Measurements from ENCODE around the gene PDCD10. TPM values are rescaled to one million over a fixed set of nuclear protein-coding genes. Genes with fewer than 3 reads are reported as not detected.

Gene PDCD10
- polyA plus RNA-seq, 6 donors from 2014 or later = 85.6 to 156 (median 114) TPM

GRCh38 chr3:167729591-167729990 lies 5.1 kb downstream of the PDCD10 start:
- Mint-ChIP-seq H3K27ac (peak overlapping the region in 1 of 6 donors; percentile 35), H3K9me3 (no peaks in the 10 kb centered on the region), H3K27me3 (no peaks in the 10 kb centered on the region), H3K4me1 (peaks cover 27 to 75% (median 40%) of the 10 kb centered on the region in 3 donors), H3K4me3 (peak overlapping the region in 1 of 8 donors; percentile 23), H3K36me3 (no peaks in the 10 kb centered on the region)
- ATAC-seq (ENCODE audit: low read depth in 2 of 2) = no peak
- no peak for DNase-seq

- H3K4me1 Mint-ChIP-seq = peaks cover 33 to 83% (median 40%) of the 10 kb centered on the region in 3 donors
- no peaks in the 10 kb centered on the region for H3K36me3 Mint-ChIP-seq
- no peaks in the 10 kb centered on the region for H3K27me3 Mint-ChIP-seq
- H3K27ac Mint-ChIP-seq = peak overlapping the region in 3 of 6 donors; percentile 29 to 69 (median 35)
- ATAC-seq (ENCODE audit: low read depth in 2 of 2) (no peak), DNase-seq (no peak)
- H3K9me3 Mint-ChIP-seq = no peaks in the 10 kb centered on the region
- H3K4me3 Mint-ChIP-seq = no peak overlapping the region
Observed at GRCh38 chr3:167728632-167729323, 5.9 kb downstream of the PDCD10 start.

GRCh38 chr3:167728176-167728575 lies 6.5 kb downstream of the PDCD10 start:
- Mint-ChIP-seq H3K9me3 (no peaks in the 10 kb centered on the region), H3K36me3 (no peaks in the 10 kb centered on the region), H3K4me3 (no peak overlapping the region), H3K27me3 (no peaks in the 10 kb centered on the region), H3K4me1 (peaks cover 33 to 83% (median 42%) of the 10 kb centered on the region in 3 donors), H3K27ac (no peak overlapping the region)
- DNase-seq (no peak), ATAC-seq (ENCODE audit: low read depth in 2 of 2) (no peak)

- Mint-ChIP-seq H3K9me3 (no peaks in the 10 kb centered on the region), H3K4me1 (peaks cover 37 to 69% (median 42%) of the 10 kb centered on the region in 3 donors), H3K27me3 (no peaks in the 10 kb centered on the region), H3K36me3 (peaks cover 8 to 10% of the 10 kb centered on the region in 2 donors), H3K27ac (peak overlapping the region in 3 of 6 donors; percentile 33 to 88 (median 67)), H3K4me3 (no peak overlapping the region)
- ATAC-seq (ENCODE audit: low read depth in 2 of 2) (no peak), DNase-seq (no peak)
Observed at GRCh38 chr3:167723872-167724271, 10.8 kb downstream of the PDCD10 start.

- DNase-seq = no peak
- Mint-ChIP-seq H3K4me3 (no peak overlapping the region), H3K27me3 (no peaks in the 10 kb centered on the region), H3K36me3 (peaks cover 10 to 16% of the 10 kb centered on the region in 2 donors), H3K9me3 (no peaks in the 10 kb centered on the region), H3K4me1 (peaks cover 37 to 64% (median 38%) of the 10 kb centered on the region in 3 donors), H3K27ac (peak overlapping the region in 2 of 6 donors; percentile 30 to 50)
- ATAC-seq (ENCODE audit: low read depth in 2 of 2) = no peak
Observed at GRCh38 chr3:167723025-167723512, 11.6 kb downstream of the PDCD10 start.

- Mint-ChIP-seq H3K36me3 (peaks cover 11 to 23% of the 10 kb centered on the region in 2 donors), H3K4me3 (no peak overlapping the region), H3K27ac (peak overlapping the region in 2 of 6 donors; percentile 36 to 52), H3K27me3 (no peaks in the 10 kb centered on the region), H3K4me1 (peaks cover 39 to 51% (median 39%) of the 10 kb centered on the region in 3 donors), H3K9me3 (no peaks in the 10 kb centered on the region)
- DNase-seq = no peak
- no peak for ATAC-seq (ENCODE audit: low read depth in 2 of 2)
Observed at GRCh38 chr3:167718582-167718981, 16.1 kb downstream of the PDCD10 start.

- ATAC-seq (ENCODE audit: low read depth in 2 of 2) = no peak
- H3K36me3 Mint-ChIP-seq = peaks cover 18 to 23% of the 10 kb centered on the region in 2 donors
- H3K4me1 Mint-ChIP-seq = peaks cover 47 to 61% (median 48%) of the 10 kb centered on the region in 3 donors
- H3K4me3 Mint-ChIP-seq = no peak overlapping the region
- no peak for DNase-seq
- H3K27me3 Mint-ChIP-seq = no peaks in the 10 kb centered on the region
- H3K27ac Mint-ChIP-seq = no peak overlapping the region
- no peaks in the 10 kb centered on the region for H3K9me3 Mint-ChIP-seq
Observed at GRCh38 chr3:167716920-167717319, 17.8 kb downstream of the PDCD10 start.

GRCh38 chr3:167714871-167715270 lies 19.8 kb downstream of the PDCD10 start:
- no peak for DNase-seq
- Mint-ChIP-seq H3K4me3 (no peak overlapping the region), H3K36me3 (peaks cover 15 to 28% of the 10 kb centered on the region in 2 donors), H3K27ac (peak overlapping the region in 4 of 6 donors; percentile 10 to 71 (median 14)), H3K4me1 (peaks cover 41 to 57% (median 50%) of the 10 kb centered on the region in 3 donors), H3K9me3 (no peaks in the 10 kb centered on the region), H3K27me3 (no peaks in the 10 kb centered on the region)
- no peak for ATAC-seq (ENCODE audit: low read depth in 2 of 2)

- peaks cover 9 to 15% of the 10 kb centered on the region in 2 donors for H3K36me3 Mint-ChIP-seq
- ATAC-seq (ENCODE audit: low read depth in 2 of 2) (no peak), DNase-seq (no peak)
- H3K27me3 Mint-ChIP-seq = no peaks in the 10 kb centered on the region
- H3K27ac Mint-ChIP-seq = peak overlapping the region in 3 of 6 donors; percentile 43 to 93 (median 88)
- H3K4me1 Mint-ChIP-seq = peaks cover 41 to 72% (median 55%) of the 10 kb centered on the region in 3 donors
- no peaks in the 10 kb centered on the region for H3K9me3 Mint-ChIP-seq
- no peak overlapping the region for H3K4me3 Mint-ChIP-seq
Observed at GRCh38 chr3:167712445-167712844, 22.2 kb downstream of the PDCD10 start.

- H3K36me3 Mint-ChIP-seq = peaks cover 9 to 15% of the 10 kb centered on the region in 2 donors
- ATAC-seq (ENCODE audit: low read depth in 2 of 2) (no peak), DNase-seq (no peak)
- H3K4me3 Mint-ChIP-seq = no peak overlapping the region
- no peaks in the 10 kb centered on the region for H3K27me3 Mint-ChIP-seq
- no peaks in the 10 kb centered on the region for H3K9me3 Mint-ChIP-seq
- H3K27ac Mint-ChIP-seq = peak overlapping the region in 4 of 6 donors; percentile 13 to 69 (median 36)
- H3K4me1 Mint-ChIP-seq = peaks cover 41 to 79% (median 55%) of the 10 kb centered on the region in 3 donors
Observed at GRCh38 chr3:167711439-167711838, 23.3 kb downstream of the PDCD10 start.

GRCh38 chr3:167710552-167710951 lies 24.1 kb downstream of the PDCD10 start:
- Mint-ChIP-seq H3K36me3 (peaks cover 9 to 15% of the 10 kb centered on the region in 2 donors), H3K27ac (peak overlapping the region in 5 of 6 donors; percentile 18 to 80 (median 70)), H3K4me1 (peaks cover 44 to 80% (median 51%) of the 10 kb centered on the region in 3 donors), H3K27me3 (no peaks in the 10 kb centered on the region), H3K4me3 (no peak overlapping the region), H3K9me3 (no peaks in the 10 kb centered on the region)
- ATAC-seq (ENCODE audit: low read depth in 2 of 2) (no peak), DNase-seq (no peak)

GRCh38 chr3:167709690-167710089 lies 25.0 kb downstream of the PDCD10 start:
- no peak overlapping the region for H3K4me3 Mint-ChIP-seq
- peaks cover 37 to 72% (median 45%) of the 10 kb centered on the region in 3 donors for H3K4me1 Mint-ChIP-seq
- peak overlapping the region in 2 of 6 donors; percentile 18 to 55 for H3K27ac Mint-ChIP-seq

GRCh38 chr3:167705840-167706239 lies 28.9 kb downstream of the PDCD10 start:
- Mint-ChIP-seq H3K9me3 (no peaks in the 10 kb centered on the region), H3K27ac (no peak overlapping the region)
- no peak for ATAC-seq (ENCODE audit: low read depth in 2 of 2)

More at GRCh38 chr3:167709690-167710089, 25.0 kb downstream of the PDCD10 start:
- Mint-ChIP-seq H3K27me3 (no peaks in the 10 kb centered on the region), H3K9me3 (no peaks in the 10 kb centered on the region), H3K36me3 (peaks cover 9 to 15% of the 10 kb centered on the region in 2 donors)
- ATAC-seq (ENCODE audit: low read depth in 2 of 2) (no peak), DNase-seq (no peak)

GRCh38 chr3:167700926-167701325 lies 33.8 kb downstream of the PDCD10 start:
- Mint-ChIP-seq H3K4me1 (peaks cover 2 to 4% (median 2%) of the 10 kb centered on the region in 3 donors), H3K9me3 (no peaks in the 10 kb centered on the region), H3K4me3 (no peak overlapping the region), H3K27me3 (no peaks in the 10 kb centered on the region), H3K36me3 (peaks cover 12 to 13% of the 10 kb centered on the region in 2 donors), H3K27ac (no peak overlapping the region)
- DNase-seq (no peak), ATAC-seq (ENCODE audit: low read depth in 2 of 2) (no peak)

More at GRCh38 chr3:167705840-167706239, 28.9 kb downstream of the PDCD10 start:
- peaks cover 4 to 8% of the 10 kb centered on the region in 2 donors for H3K36me3 Mint-ChIP-seq
- H3K4me1 Mint-ChIP-seq = peaks cover 15 to 35% (median 16%) of the 10 kb centered on the region in 3 donors
- DNase-seq = no peak
- no peak overlapping the region for H3K4me3 Mint-ChIP-seq
- H3K27me3 Mint-ChIP-seq = no peaks in the 10 kb centered on the region

Data from naive B cell (primary cell).